ENCODE measurements around the gene PLCB4. TPM values are rescaled to one million over a fixed set of nuclear protein-coding genes. Genes with fewer than 3 reads are reported as not detected.

PLCB4 gene
- polyA plus RNA-seq, 3 donors, result not detected

GRCh38 chr20:9246731-9247130, 177.8 kb downstream of the PLCB4 start:
- Histone ChIP-seq H3K9me3 (replicated peaks in 1 of 2; ENCODE audit: control insufficient read depth in 1 of 2, insufficient read depth in 1 of 2, low read length in 2 of 2) (no peaks in the 10 kb centered on the region), H3K4me3 (replicated peaks in 1 of 3; ENCODE audit: low read depth in 2 of 3, low read length in 3 of 3) (no peak overlapping the region), H2AFZ (ENCODE audit: insufficient read depth, low read depth, low read length, poor library complexity, severe bottlenecking) (no peak overlapping the region), H3K79me2 (ENCODE audit: insufficient read depth, low read length) (no peaks in the 10 kb centered on the region), H3K27me3 (ENCODE audit: control insufficient read depth in 2 of 2, insufficient read depth in 2 of 2, low read length in 2 of 2) (peaks cover 0 to 2% of the 10 kb centered on the region in 2 donors), H3K27ac (ENCODE audit: low read depth in 1 of 2, low read length in 2 of 2) (no peak overlapping the region), H3K4me2 (replicated peaks; ENCODE audit: extremely low read depth, low read length, poor library complexity, severe bottlenecking) (no peak overlapping the region), H3K9ac (ENCODE audit: insufficient read depth, low read length, poor library complexity, severe bottlenecking) (no peak overlapping the region), H3K36me3 (replicated peaks in 1 of 2; ENCODE audit: control insufficient read depth in 1 of 2, insufficient read depth in 2 of 2, low read length in 2 of 2) (no peaks in the 10 kb centered on the region), H4K20me1 (ENCODE audit: insufficient read depth, low read length) (no peaks in the 10 kb centered on the region), H3K4me1 (ENCODE audit: control insufficient read depth in 1 of 2, insufficient read depth in 2 of 2, low read length in 2 of 2) (peaks cover under 1 to 3% of the 10 kb centered on the region in 2 donors)
- peaks cover 7% of the 10 kb centered on the region for H3K4me1 Mint-ChIP-seq
- H3K9me3 Mint-ChIP-seq, result peaks cover 0 to 2% (median 0%) of the 10 kb centered on the region in 7 donors
- peaks cover 0 to 3% (median 0%) of the 10 kb centered on the region in 3 donors for H3K27me3 Mint-ChIP-seq (ENCODE audit: low read depth in 3 of 3)
- no peak for DNase-seq
- no peak overlapping the region for H3K4me3 Mint-ChIP-seq
- no peak for TF ChIP-seq CTCF (IDR thresholded peaks at IDR 0.05)
- intact Hi-C loops (cut with micrococcal nuclease), result no loop called here
- no peak overlapping the region for H3K27ac Mint-ChIP-seq
- H3K36me3 Mint-ChIP-seq, result no peaks in the 10 kb centered on the region
- no CpG with 5 or more reads among the region's 1 CpG for WGBS (ENCODE audit: insufficient coverage)

GRCh38 chr20:9250511-9250910, 181.6 kb downstream of the PLCB4 start:
- no peak for TF ChIP-seq CTCF (IDR thresholded peaks at IDR 0.05)
- H3K4me2 ChIP-seq (replicated peaks; ENCODE audit: extremely low read depth, low read length, poor library complexity, severe bottlenecking), result no peak overlapping the region
- WGBS (ENCODE audit: insufficient coverage), result no CpG with 5 or more reads among the region's 1 CpG

More at GRCh38 chr20:9250511-9250910, 181.6 kb downstream of the PLCB4 start:
- no peak overlapping the region for H2AFZ ChIP-seq (ENCODE audit: insufficient read depth, low read depth, low read length, poor library complexity, severe bottlenecking)
- Mint-ChIP-seq H3K27me3 (ENCODE audit: low read depth in 3 of 3) (peaks cover 0 to 5% (median 5%) of the 10 kb centered on the region in 3 donors), H3K9me3 (no peaks in the 10 kb centered on the region), H3K27ac (no peak overlapping the region), H3K4me3 (no peak overlapping the region), H3K4me1 (peaks cover 4% of the 10 kb centered on the region), H3K36me3 (no peaks in the 10 kb centered on the region)
- H3K4me3 ChIP-seq (replicated peaks in 1 of 3; ENCODE audit: low read depth in 2 of 3, low read length in 3 of 3), result no peak overlapping the region
- no peaks in the 10 kb centered on the region for H3K4me1 ChIP-seq (ENCODE audit: control insufficient read depth in 1 of 2, insufficient read depth in 2 of 2, low read length in 2 of 2)
- no peak overlapping the region for H3K27ac ChIP-seq (ENCODE audit: low read depth in 1 of 2, low read length in 2 of 2)
- no peak for DNase-seq
- intact Hi-C loops (cut with micrococcal nuclease), result no loop called here
- H3K27me3 ChIP-seq (ENCODE audit: control insufficient read depth in 2 of 2, insufficient read depth in 2 of 2, low read length in 2 of 2), result peaks cover 0 to 2% of the 10 kb centered on the region in 2 donors
- no peaks in the 10 kb centered on the region for H3K36me3 ChIP-seq (replicated peaks in 1 of 2; ENCODE audit: control insufficient read depth in 1 of 2, insufficient read depth in 2 of 2, low read length in 2 of 2)
- no peaks in the 10 kb centered on the region for H3K9me3 ChIP-seq (replicated peaks in 1 of 2; ENCODE audit: control insufficient read depth in 1 of 2, insufficient read depth in 1 of 2, low read length in 2 of 2)
- H4K20me1 ChIP-seq (ENCODE audit: insufficient read depth, low read length), result no peaks in the 10 kb centered on the region
- H3K79me2 ChIP-seq (ENCODE audit: insufficient read depth, low read length), result no peaks in the 10 kb centered on the region
- no peak overlapping the region for H3K9ac ChIP-seq (ENCODE audit: insufficient read depth, low read length, poor library complexity, severe bottlenecking)

Measured in CD14-positive monocyte (primary cell).